ENCODE data around the gene PVR.
"Not testable (repeated sequence)": the region's sequence is repeated elsewhere in the genome, so short reads cannot be mapped to it uniquely, and the experiment has no call there.

The PVR gene

DNA sequence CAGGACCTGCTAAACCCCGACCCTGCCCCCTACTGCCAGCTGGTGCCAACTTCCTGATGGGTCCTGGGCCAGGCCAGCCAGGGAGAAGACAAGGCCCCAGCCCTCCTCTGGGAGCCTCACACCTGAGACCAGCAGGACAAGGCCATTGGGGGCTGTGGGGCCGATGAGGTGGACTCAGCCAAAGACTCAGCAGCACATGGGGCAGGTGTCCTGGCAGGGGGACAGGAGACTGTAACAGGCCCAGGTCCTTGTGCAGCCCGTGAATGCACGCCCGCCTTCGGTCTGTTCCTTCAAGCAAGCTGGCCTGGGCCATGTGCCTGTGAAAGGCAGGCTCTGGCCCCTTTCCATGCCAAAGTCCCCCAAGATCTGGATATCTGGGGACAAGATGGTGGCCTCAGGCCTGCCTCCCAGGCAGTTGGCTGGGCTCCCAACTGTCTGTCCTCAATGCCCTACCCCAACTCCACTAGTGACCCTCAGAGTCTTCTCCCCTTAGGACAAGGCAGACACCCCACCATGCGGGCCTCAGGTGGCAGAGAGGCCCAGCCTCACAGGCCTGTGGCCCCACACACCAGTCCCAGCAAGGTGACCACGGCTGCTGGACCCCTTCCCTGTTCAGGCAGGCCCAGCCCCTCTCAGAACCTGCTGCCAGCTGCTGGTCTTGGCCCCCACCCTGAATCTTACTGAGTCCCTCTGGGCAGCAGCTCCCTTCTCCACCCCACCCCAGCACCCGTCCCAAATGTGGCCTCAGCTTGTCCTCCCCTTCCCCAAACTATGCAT lies 39.9 kb downstream of the PVR start:
- no peak for TF ChIP-seq L3MBTL2 (conservative IDR thresholded peaks at IDR 0.05)
- TF ChIP-seq SP1 (IDR thresholded peaks at IDR 0.05), result no peak
- TF ChIP-seq ELF4 (IDR thresholded peaks at IDR 0.05), result no peak
- CTCF ChIA-PET, result no interaction called here
- POLR2A ChIA-PET, result no interaction called here
- no peak for DNase-seq (ENCODE audit: extremely low spot score)

DNA sequence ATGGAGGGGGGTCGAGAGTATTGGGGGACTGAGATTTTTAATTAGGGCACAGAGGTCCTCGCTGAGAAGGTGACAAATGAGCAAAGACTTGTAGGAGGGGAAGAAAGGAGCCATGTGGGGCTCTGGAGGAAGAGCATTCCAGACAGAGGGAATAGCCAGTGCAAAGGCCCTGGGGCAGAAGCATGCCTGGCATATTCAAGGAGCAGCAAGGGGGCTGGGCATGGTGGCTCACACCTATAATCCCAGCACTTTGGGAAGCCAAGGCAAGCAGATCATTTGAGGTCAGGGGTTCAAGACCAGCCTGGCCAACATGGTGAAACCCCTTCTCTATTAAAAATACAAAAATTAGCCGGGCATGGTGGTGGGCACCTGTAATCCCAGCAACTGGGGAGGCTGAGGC lies 40.7 kb downstream of the PVR start:
- CTCF ChIA-PET; POLR2A ChIA-PET; DNase-seq (ENCODE audit: extremely low spot score): not testable (repeated sequence)

DNA sequence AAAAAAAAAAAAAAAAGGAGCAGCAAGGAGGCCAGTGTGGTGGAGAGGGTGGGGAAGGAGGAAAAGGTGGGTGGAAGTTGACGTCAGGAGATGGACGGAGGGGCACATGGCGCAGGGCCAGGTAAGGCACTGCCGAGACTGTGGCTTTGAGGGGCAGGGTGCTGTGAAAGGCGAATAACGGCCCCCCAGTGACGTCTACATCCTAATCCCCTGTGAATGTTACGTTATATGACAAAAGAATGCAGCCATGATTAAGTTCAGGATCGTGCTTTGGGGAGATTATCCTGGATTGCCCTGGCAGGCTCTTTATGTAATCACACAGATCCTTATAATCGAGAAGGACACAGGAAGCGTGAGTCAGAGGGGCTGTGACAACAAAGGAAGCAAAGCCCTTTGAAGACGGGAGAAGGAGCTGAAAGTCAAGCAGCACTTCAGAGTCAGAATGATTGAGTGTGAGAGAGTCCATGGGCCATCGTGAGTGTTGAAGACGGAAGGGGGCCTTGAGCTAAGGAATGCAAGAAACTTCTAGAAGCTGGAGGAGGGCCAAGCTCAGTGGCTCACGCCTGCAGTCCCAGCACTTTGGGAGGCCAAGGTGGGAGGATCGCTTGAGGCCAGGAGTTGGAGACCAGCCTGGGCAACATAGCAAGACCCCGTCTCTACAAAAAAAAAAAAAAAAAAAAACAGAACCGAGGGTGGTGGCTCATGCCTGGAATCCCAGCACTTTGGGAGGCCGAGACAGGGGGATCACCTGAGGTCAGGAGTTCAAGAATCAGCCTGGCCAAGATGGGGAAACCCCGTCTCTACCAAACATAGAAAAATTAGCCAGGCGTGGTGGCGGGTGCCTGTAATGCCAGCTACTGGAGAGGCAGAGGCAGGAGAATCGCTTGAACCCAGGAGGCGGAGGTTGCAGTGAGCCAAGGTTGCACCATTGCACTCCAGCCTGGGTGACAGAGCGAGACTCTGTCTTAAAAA lies 41.5 kb downstream of the PVR start:
- DNase-seq (ENCODE audit: extremely low spot score), result no peak
- ChIA-PET CTCF (interaction anchor here (0.6 to 0.9 kb wide), 2 partner anchors 10 to 86 kb away, joined by 3 to 5 read pairs; no protein-coding TSS in a partner anchor), POLR2A (no interaction called here)
- no peak for TF ChIP-seq ARNT (IDR thresholded peaks at IDR 0.05)
- no peak for TF ChIP-seq TARDBP (IDR thresholded peaks at IDR 0.05)

GRCh38 chr19:44685877-44686276 lies 42.2 kb downstream of the PVR start:
- DNase-seq (ENCODE audit: extremely low spot score), result no peak
- ChIA-PET CTCF (interaction anchor here (0.9 kb wide), 1 partner anchor 9 kb away, joined by 5 read pairs; no protein-coding TSS in a partner anchor), POLR2A (no interaction called here)
- TF ChIP-seq LEF1 (IDR thresholded peaks at IDR 0.05; ENCODE audit: borderline replicate concordance) (no peak), NFRKB (IDR thresholded peaks at IDR 0.05) (no peak), HDGF (IDR thresholded peaks at IDR 0.05; ENCODE audit: borderline replicate concordance) (no peak), SUZ12 (IDR thresholded peaks at IDR 0.05) (no peak), CTBP1 (IDR thresholded peaks at IDR 0.05; ENCODE audit: borderline replicate concordance) (no peak), L3MBTL2 (conservative IDR thresholded peaks at IDR 0.05) (no peak), BHLHE40 (IDR thresholded peaks at IDR 0.05; ENCODE audit: borderline replicate concordance) (no peak), ELF4 (IDR thresholded peaks at IDR 0.05) (no peak), ZNF384 (IDR thresholded peaks at IDR 0.05) (no peak)

- ChIA-PET CTCF (interaction anchor here (2.1 kb wide), 1 partner anchor 84 kb away, joined by 9 read pairs; no protein-coding TSS in a partner anchor), POLR2A (no interaction called here)
Observed at GRCh38 chr19:44686896-44687295, 43.2 kb downstream of the PVR start.

DNA sequence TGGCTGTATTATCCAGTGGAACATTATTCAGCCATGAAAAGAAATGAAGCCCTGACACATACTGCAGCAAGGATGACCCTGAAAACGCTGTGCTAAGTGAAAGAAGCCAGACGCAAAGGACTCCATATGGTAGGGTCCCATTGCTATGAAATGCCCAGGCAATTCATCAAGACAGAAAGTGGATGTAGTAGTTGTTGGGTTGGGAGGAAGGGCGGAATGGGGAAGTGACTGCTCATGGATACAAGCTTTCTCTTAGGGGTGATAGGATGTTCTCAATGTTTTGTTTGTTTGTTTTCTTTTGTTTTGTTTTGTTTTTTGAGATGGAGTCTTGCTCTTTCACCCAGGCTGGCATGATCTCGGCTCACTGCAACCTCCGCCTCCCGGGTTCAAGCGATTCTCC lies 44.2 kb downstream of the PVR start:
- ChIA-PET CTCF (interaction anchor here (0.7 to 2.1 kb wide), 2 partner anchors 24 to 83 kb away, joined by 4 to 9 read pairs; no protein-coding TSS in a partner anchor), POLR2A (no interaction called here)
- DNase-seq (ENCODE audit: extremely low spot score), result no peak
- TF ChIP-seq BHLHE40 (IDR thresholded peaks at IDR 0.05; ENCODE audit: borderline replicate concordance) (no peak), FOXK2 (IDR thresholded peaks at IDR 0.05) (no peak)

More at GRCh38 chr19:44686896-44687295, 43.2 kb downstream of the PVR start:
- TF ChIP-seq LEF1 (IDR thresholded peaks at IDR 0.05; ENCODE audit: borderline replicate concordance), result no peak
- TF ChIP-seq NFRKB (IDR thresholded peaks at IDR 0.05), result no peak
- TF ChIP-seq CTBP1 (IDR thresholded peaks at IDR 0.05; ENCODE audit: borderline replicate concordance), result no peak
- TF ChIP-seq SUZ12 (IDR thresholded peaks at IDR 0.05), result no peak
- TF ChIP-seq FOXK2 (IDR thresholded peaks at IDR 0.05), result no peak
- TF ChIP-seq FOXM1 (IDR thresholded peaks at IDR 0.05; ENCODE audit: borderline replicate concordance), result no peak
- TF ChIP-seq SP1 (IDR thresholded peaks at IDR 0.05), result no peak
- TF ChIP-seq BHLHE40 (IDR thresholded peaks at IDR 0.05; ENCODE audit: borderline replicate concordance), result no peak
- TF ChIP-seq ELF4 (IDR thresholded peaks at IDR 0.05), result no peak
- DNase-seq (ENCODE audit: extremely low spot score), result no peak

DNA sequence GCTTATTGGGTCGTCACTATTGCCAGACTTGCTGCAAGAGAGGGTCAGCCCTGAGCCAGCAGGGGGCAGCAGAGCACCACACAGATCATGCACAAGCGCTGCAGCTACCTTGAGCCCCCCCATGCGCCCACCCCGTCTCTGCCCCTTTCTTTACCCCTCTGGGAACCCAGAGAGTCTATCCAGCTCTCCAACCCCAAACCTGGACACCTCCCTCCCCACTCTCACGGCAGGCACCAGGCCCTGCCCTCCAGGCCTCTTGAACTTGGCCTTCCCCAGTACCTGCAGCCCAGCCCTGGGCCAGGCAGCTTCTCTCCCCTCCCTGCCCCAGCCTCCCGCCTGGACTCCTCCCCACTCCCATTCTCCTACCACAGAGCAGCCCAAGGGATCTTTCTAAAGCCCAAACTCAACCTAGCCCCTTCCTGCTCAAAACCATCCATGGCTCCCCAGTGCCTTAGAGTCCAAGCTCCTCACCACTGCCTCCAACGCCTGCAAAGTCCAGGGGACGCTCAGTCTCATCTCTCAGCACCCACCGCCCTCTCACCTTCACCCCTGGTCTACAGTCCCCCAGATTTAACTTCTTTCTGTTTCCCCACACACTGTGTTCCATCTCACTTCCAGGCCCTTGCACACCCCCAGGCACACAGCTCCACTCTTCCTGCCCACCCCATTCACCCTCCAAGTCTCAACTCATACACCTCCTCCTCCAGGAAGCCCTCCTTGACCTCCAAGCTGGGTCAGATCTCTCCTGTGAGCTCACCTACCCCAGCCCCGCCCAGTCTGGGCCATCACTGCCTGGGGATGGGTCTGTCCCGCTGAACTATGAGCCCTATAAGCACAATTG lies 45.8 kb downstream of the PVR start:
- POLR2A ChIA-PET, result interaction anchor here (1.1 to 1.2 kb wide), 2 partner anchors 46 to 95 kb away, joined by 3 to 4 read pairs; partner anchors contain the start of gene PVR
- peak; percentile 75 for DNase-seq (ENCODE audit: extremely low spot score)
- CTCF ChIA-PET, result interaction anchor here (0.6 to 1.8 kb wide), 9 partner anchors 13 to 138 kb away, joined by 3 to 6 read pairs (median 3); no protein-coding TSS in a partner anchor
- TF ChIP-seq PKNOX1 (IDR thresholded peaks at IDR 0.05), result no peak
- TF ChIP-seq SP1 (IDR thresholded peaks at IDR 0.05), result no peak
- TF ChIP-seq L3MBTL2 (conservative IDR thresholded peaks at IDR 0.05), result no peak
- no peak for TF ChIP-seq LEF1 (IDR thresholded peaks at IDR 0.05; ENCODE audit: borderline replicate concordance)
- TF ChIP-seq ZNF384 (IDR thresholded peaks at IDR 0.05), result no peak
- no peak for TF ChIP-seq CTBP1 (IDR thresholded peaks at IDR 0.05; ENCODE audit: borderline replicate concordance)
- no peak for TF ChIP-seq SUZ12 (IDR thresholded peaks at IDR 0.05)
- no peak for TF ChIP-seq TARDBP (IDR thresholded peaks at IDR 0.05)
- no peak for TF ChIP-seq ELF4 (IDR thresholded peaks at IDR 0.05)
- TF ChIP-seq FOXK2 (IDR thresholded peaks at IDR 0.05), result no peak
- TF ChIP-seq BHLHE40 (IDR thresholded peaks at IDR 0.05; ENCODE audit: borderline replicate concordance), result no peak
- no peak for TF ChIP-seq FOXA1 (IDR thresholded peaks at IDR 0.05)
- TF ChIP-seq FOXM1 (IDR thresholded peaks at IDR 0.05; ENCODE audit: borderline replicate concordance), result no peak
- no peak for TF ChIP-seq HDGF (IDR thresholded peaks at IDR 0.05; ENCODE audit: borderline replicate concordance)
- no peak for TF ChIP-seq ARNT (IDR thresholded peaks at IDR 0.05)
- no peak for TF ChIP-seq NFRKB (IDR thresholded peaks at IDR 0.05)
